ENCODE measurements around the gene APOA1.

Gene APOA1

DNA sequence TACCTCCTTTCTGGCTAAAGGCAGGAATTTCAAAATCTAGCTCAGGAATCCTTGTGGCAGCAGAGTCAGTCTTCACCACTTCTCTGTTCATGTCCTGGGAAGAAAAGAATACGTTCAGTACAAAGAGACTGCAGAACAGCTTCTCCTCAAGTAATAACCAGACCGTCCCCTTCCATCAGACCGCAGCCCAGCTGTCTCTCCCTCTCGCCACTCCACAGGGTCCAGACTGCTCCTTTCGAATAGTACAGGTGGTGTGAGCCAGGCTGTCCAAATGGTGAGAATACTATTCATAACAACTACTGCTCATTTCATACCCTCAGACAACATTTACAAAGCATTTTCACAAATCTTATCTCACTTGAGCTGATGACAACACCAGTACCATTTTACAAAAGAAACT is 50.5 kb downstream of the APOA1 start:
- DNase-seq, result no peak

DNA sequence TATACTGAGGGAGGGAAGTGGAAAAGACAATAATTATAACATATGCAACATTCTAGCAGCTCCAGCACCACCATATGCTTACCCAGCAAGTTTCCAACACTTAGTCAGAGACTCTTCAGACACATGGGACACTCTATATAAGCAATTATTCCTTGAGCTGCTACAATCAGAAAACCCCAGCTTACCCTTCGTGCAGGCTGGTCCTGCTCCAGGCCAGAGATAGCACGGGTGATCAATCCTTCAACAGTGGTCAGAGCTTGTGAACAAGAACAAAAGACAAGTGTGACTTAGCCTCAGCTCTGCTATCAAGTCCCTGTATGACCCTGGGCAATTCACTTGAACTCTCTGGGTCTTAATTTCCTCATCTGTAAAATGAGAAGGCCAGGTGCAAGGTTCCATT is 51.1 kb downstream of the APOA1 start:
- DNase-seq, result no peak
